Fibroblast of lung (primary cell): ENCODE results near the gene FAF2.

Experiments
- CTCF ChIP-seq, 2 donors: IDR thresholded peaks in 1 of 2; conservative IDR thresholded peaks in 1 of 2; 1 replicate in 1 of 2; 2 replicates in 1 of 2; pipeline ENCODE4 v1.5.1; 2011 to 2012; ENCODE audit warnings: low read length in 2 of 2, control low read depth in 1 of 2, inconsistent platforms in 1 of 2, low read depth in 1 of 2, mild to moderate bottlenecking in 1 of 2
- EZH2 ChIP-seq: IDR thresholded peaks from 2 replicates; pipeline ENCODE4 v1.5.1; 2012; ENCODE audit warnings: low read length, control low read depth, mild to moderate bottlenecking; ENCODE audit errors: missing control alignments

- TF ChIP-seq CTCF (conservative IDR thresholded peaks at IDR 0.05 in 1 of 2, IDR thresholded peaks at IDR 0.05 in 1 of 2; ENCODE audit: low read depth in 1 of 2, low read length in 2 of 2) (no peak), EZH2 (no peak)
These were observed 601 bp upstream of the FAF2 start for GRCh38 chr5:176447591-176447977.
